Keratinocyte (primary cell): Measurements from ENCODE around the gene SFTPD.

Experiments used
- EZH2 ChIP-seq: IDR thresholded peaks from one replicate; pipeline ENCODE4 v1.6.1; 2012; ENCODE audit warnings: inconsistent platforms, mild to moderate bottlenecking, low read length, moderate library complexity
- TF ChIP-seq, protein P1 (sequence below), 3 experiments: IDR thresholded peaks in 1 of 3; conservative IDR thresholded peaks in 1 of 3; optimal IDR thresholded peaks in 1 of 3; 2 replicates in 2 of 3; 3 replicates in 1 of 3; pipeline versions ENCODE3 to v1.5.1; 2011; ENCODE audit warnings: low read length in 3 of 3, mild to moderate bottlenecking in 3 of 3, moderate library complexity in 2 of 3, control low read depth in 1 of 3, inconsistent platforms in 1 of 3; ENCODE audit not compliant: insufficient read depth in 2 of 3; ENCODE audit errors: extremely low read depth in 1 of 3

DNA sequence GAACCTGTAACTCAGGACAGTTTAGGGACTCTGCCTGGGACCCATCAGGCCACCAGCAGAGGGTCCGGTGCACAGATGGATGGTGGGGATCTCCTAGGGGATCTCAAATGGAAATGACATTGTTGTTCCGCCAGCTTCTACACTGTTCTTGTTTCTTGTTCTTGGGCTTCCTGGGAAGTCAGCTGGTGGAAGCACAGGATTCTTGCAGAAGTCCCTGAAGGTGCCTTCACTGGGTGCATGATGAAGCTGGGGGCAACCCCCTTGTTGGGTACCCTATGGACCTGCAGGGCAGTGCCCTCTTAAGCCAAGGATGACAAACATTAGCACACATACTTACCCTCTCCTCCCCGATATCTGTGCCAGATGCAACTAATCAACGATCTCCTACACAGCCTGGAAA, 18.6 kb downstream of the SFTPD start:
- TF ChIP-seq, protein P1, sequence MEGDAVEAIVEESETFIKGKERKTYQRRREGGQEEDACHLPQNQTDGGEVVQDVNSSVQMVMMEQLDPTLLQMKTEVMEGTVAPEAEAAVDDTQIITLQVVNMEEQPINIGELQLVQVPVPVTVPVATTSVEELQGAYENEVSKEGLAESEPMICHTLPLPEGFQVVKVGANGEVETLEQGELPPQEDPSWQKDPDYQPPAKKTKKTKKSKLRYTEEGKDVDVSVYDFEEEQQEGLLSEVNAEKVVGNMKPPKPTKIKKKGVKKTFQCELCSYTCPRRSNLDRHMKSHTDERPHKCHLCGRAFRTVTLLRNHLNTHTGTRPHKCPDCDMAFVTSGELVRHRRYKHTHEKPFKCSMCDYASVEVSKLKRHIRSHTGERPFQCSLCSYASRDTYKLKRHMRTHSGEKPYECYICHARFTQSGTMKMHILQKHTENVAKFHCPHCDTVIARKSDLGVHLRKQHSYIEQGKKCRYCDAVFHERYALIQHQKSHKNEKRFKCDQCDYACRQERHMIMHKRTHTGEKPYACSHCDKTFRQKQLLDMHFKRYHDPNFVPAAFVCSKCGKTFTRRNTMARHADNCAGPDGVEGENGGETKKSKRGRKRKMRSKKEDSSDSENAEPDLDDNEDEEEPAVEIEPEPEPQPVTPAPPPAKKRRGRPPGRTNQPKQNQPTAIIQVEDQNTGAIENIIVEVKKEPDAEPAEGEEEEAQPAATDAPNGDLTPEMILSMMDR (optimal IDR thresholded peaks at IDR 0.05 in 1 of 3, IDR thresholded peaks at IDR 0.05 in 1 of 3, conservative IDR thresholded peaks at IDR 0.05 in 1 of 3; ENCODE audit: extremely low read depth in 1 of 3, insufficient read depth in 2 of 3, low read length in 3 of 3) = no peak
- TF ChIP-seq EZH2 = no peak
